ENCODE data around the gene ERICH4.
"Not testable (repeated sequence)": the region's sequence is repeated elsewhere in the genome, so short reads cannot be mapped to it uniquely, and the experiment has no call there.

Gene ERICH4

DNA sequence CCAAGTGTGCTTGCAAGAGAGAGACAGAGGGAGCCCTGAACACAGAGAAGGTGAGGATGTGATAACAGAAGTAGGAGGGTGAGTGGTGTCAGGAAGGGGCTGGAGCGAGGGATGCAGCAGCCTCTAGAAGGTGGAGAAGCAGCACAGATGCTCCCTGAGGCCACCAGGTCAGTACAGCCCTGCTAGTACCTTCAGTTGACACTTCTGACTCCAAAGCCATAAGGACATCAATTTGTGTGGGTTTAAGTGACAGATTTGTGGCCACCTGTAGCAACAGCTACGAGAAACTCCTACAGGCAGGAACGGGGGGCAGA, 6.9 kb downstream of the ERICH4 start:
- H3K27ac ChIP-seq, result no peak overlapping the region
- TF ChIP-seq ZFX (IDR thresholded peaks at IDR 0.05; ENCODE audit: borderline replicate concordance), result no peak
- TF ChIP-seq, protein P1, sequence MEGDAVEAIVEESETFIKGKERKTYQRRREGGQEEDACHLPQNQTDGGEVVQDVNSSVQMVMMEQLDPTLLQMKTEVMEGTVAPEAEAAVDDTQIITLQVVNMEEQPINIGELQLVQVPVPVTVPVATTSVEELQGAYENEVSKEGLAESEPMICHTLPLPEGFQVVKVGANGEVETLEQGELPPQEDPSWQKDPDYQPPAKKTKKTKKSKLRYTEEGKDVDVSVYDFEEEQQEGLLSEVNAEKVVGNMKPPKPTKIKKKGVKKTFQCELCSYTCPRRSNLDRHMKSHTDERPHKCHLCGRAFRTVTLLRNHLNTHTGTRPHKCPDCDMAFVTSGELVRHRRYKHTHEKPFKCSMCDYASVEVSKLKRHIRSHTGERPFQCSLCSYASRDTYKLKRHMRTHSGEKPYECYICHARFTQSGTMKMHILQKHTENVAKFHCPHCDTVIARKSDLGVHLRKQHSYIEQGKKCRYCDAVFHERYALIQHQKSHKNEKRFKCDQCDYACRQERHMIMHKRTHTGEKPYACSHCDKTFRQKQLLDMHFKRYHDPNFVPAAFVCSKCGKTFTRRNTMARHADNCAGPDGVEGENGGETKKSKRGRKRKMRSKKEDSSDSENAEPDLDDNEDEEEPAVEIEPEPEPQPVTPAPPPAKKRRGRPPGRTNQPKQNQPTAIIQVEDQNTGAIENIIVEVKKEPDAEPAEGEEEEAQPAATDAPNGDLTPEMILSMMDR (IDR thresholded peaks at IDR 0.05), result no peak

DNA sequence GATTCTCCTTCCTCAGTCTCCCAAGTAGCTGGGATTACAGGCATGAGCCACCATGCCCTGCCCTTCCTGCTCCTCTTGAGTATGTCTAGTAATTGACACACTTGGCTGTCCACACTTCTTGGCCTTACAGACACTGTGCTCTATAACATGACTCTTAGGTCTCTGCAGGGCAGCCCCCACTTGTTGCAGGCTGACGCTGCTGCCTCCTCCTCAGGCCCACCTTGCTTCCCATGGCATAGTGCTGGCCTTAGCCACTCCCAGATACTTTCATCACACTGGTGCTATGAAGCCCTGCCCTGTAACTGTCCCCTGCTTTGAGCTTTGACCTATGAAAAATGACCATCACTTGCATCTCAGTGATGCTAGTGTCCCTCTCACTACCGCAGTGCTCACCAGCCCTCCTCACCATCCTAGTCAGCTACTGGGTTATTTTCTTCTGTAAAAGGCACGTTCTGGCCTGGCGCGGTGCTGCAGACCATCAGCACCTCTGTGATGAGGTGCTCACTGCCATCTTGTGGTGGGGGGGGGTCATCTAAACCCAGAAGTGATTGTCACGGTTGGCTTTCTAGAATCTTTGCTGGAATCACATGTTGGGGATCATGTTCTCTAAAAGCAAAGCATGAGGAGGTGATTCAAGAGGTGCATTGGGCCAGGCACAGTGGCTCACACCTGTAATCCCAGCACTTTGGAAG, 9.8 kb downstream of the ERICH4 start:
- no peak overlapping the region for H3K27ac ChIP-seq

DNA sequence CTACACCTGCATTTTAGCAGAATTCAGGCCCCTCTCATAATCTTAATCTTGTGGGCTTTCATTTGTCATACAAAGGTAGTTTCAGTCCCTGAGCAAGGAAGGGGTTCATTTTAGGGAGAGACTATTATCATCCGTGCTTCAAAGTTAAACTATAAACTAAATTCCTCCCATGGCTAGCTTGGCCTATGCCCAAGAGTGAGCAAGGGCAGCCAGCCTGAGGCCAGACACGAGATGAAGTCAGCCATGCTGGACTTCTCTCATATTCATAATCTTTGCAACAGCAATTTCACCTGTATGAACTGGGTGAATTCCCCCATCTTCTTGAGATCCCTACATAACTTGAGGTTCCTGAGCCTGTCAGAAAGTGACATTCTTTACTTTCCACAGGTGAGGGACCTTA, 13.0 kb downstream of the ERICH4 start:
- no peak overlapping the region for H3K27ac ChIP-seq
- TF ChIP-seq ZFX (IDR thresholded peaks at IDR 0.05; ENCODE audit: borderline replicate concordance), result no peak

More for the DNA sequence above, 9.8 kb downstream of the ERICH4 start:
- no peak for TF ChIP-seq ZFX (IDR thresholded peaks at IDR 0.05; ENCODE audit: borderline replicate concordance)
- TF ChIP-seq, protein P1 (IDR thresholded peaks at IDR 0.05), result no peak

DNA sequence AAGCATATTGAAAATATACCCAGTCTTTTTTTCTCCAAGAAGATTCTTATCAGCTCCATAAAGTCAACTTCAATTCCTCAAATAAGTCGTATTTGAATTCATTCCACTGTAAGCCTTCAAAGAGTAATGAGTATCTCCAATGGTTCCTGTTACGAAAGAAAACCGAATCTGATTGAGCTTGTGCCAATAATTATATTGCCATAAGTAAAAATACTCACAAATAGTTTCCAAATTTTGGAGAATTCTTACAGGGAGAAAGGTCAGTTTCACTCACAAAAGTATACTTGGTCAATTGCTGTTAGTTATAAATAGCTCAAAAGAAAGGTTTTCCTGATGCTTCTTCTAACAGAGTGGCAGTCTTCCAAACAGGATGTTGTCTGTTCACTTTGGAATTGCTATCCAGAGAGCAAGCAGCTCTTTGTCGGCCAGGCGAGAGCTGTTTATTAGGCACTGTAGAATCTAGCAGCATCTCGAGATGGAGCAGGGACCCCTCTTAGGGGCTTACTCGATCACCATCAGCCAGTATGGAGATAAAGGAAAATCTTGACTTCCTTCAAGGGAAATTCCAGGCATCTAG, 13.5 kb downstream of the ERICH4 start:
- no peak for TF ChIP-seq ZFX (IDR thresholded peaks at IDR 0.05; ENCODE audit: borderline replicate concordance)
- TF ChIP-seq, protein P1 (IDR thresholded peaks at IDR 0.05), result no peak
- no peak overlapping the region for H3K27ac ChIP-seq

DNA sequence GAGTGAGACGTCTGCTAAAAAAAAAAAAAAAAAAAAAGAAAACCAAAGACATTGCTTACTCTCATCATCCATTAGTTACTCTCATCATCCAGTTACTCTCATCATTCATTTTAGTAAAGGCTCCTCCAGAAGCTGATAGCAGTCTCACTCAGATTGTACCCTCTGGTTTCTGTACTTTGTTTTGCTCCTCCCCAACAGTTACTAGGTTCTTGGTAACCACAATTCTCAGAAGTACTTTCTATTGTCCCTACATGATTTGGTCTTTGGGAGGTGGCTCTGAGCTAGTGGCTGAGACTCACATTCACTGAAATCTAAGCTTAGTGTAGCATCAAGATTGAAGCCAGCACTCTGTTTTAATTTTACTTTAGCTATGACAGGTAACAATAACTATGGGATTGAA, 14.3 kb downstream of the ERICH4 start:
- no peak overlapping the region for H3K27ac ChIP-seq
- no peak for TF ChIP-seq ZFX (IDR thresholded peaks at IDR 0.05; ENCODE audit: borderline replicate concordance)
- TF ChIP-seq, protein P1 (IDR thresholded peaks at IDR 0.05), result no peak

DNA sequence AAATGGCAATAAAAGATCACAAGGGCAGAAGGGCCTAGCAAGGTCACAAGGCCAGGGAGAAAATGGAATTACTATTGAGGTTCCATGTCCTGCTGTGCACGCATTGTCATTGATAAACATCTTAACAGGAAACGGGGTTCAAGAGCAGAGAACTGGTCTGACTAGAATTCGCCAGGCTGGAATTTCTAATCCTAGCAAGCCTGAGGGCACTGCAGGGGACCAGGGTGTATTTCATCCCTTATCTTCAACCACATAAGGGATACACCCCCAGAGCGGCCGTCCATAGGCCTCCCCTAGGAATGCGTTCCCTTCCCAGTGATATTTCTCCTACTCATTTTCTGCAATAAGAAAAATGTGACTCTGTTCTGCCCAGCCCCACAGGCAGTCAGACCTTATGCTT, 19.5 kb downstream of the ERICH4 start:
- H3K27ac ChIP-seq, result no peak overlapping the region
- TF ChIP-seq ZFX (IDR thresholded peaks at IDR 0.05; ENCODE audit: borderline replicate concordance), result no peak
- TF ChIP-seq, protein P1 (IDR thresholded peaks at IDR 0.05), result no peak

DNA sequence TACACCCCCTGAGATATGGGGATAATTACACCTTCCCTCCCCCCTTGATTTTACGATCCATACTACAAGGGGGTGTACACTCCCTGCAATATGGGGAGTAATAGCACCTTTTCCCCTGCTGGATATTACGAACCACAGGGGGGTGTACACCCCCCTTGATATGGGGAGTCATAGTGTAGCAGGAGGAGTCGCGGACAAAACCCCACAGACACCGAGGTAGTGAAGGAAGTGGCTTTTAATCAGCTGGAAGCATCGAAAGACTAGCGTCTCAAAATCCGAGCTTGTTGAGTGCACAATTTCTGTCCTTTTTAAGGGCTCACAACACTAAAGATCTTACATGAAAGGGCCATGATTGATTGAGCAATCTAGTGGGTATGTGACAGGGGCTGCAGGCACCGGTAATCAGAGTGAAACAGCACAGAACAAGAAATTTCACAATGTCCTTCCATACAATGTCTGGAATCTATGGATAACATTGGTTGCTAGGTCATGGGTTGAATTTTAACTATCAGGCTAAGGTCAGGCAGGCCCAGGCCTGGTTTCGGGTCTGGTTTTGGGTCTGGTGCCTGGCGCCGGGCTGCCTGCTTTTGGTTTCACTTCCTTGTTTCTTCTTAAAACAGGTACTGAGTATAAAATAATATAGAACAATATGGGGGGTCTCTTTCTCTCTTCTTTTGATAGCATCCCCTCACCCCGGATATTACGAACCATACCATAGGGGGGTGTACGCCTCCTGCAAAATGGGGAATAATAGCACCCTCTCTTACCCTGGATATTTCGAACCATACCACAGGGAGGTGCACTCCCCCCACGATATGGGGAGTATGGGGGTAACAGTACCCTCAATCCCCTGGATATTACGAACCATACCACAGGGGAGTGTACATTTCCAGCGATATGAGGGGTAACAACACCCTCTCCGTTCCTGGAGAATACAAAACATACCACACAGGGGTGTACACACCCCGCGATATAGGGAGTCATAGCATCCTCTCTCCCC, 20.6 kb downstream of the ERICH4 start:
- H3K27ac ChIP-seq, result not testable (repeated sequence)

DNA sequence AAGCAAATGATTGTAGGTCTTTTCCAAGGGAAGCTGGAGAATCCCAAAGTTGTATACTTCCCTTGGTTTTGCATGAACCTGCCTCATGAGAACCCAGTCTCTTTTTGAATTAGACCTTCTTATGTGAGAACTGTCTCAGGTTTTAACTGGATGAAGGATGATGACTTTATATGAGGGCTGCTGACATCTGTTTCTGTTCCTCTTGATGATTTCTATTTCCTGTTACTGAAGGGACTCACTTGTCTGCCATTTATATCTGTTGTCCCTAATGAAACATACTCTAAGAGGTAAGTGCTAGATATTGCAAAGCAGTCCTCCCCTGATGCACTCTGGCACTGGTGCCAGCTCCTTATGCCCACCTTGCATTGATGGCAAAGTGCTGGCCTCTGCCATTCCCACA, 33.6 kb downstream of the ERICH4 start:
- TF ChIP-seq ZFX (IDR thresholded peaks at IDR 0.05; ENCODE audit: borderline replicate concordance), result no peak
- TF ChIP-seq, protein P1 (IDR thresholded peaks at IDR 0.05), result no peak

More for the DNA sequence above, 33.6 kb downstream of the ERICH4 start:
- H3K27ac ChIP-seq, result no peak overlapping the region

All from 22Rv1 (cell line).